WERI-Rb-1 (cell line): ENCODE data around the gene MATN3.

Source experiments
- DNase-seq: peaks from one replicate; pipeline ENCODE4 v3.0.0-alpha.2; 2020
- H3K27ac ChIP-seq: fragments of 250-450 bp; sonication (Bioruptor Pico); 2 replicates; pipeline ENCODE4 v1.5.1; 2020; ENCODE audit warnings: mild to moderate bottlenecking, moderate library complexity
- H3K27me3 ChIP-seq: fragments of 250-450 bp; sonication (Bioruptor Pico); 2 replicates; pipeline ENCODE4 v1.5.1; 2021; ENCODE audit warnings: mild to moderate bottlenecking, low read depth, moderate library complexity; ENCODE audit not compliant: insufficient read depth, severe bottlenecking
- H3K36me3 ChIP-seq: fragments of 250-450 bp; sonication (Bioruptor Pico); 2 replicates; pipeline ENCODE4 v1.5.1; 2020; ENCODE audit warnings: mild to moderate bottlenecking, moderate library complexity
- H3K4me3 ChIP-seq: 2 replicates; pipeline ENCODE4 v1.5.1; 2011; ENCODE audit warnings: low read depth, mild to moderate bottlenecking, control low read depth, low read length
- H3K9me3 ChIP-seq: fragments of 250-450 bp; sonication (Bioruptor Pico); 2 replicates; pipeline ENCODE4 v1.5.1; 2021; ENCODE audit warnings: mild to moderate bottlenecking, moderate library complexity; ENCODE audit not compliant: severe bottlenecking
- CTCF ChIP-seq: IDR thresholded peaks from 2 replicates; pipeline ENCODE4 v1.5.1; 2011; ENCODE audit warnings: low read depth, mild to moderate bottlenecking, control low read depth, inconsistent platforms, low read length

The MATN3 gene

DNA sequence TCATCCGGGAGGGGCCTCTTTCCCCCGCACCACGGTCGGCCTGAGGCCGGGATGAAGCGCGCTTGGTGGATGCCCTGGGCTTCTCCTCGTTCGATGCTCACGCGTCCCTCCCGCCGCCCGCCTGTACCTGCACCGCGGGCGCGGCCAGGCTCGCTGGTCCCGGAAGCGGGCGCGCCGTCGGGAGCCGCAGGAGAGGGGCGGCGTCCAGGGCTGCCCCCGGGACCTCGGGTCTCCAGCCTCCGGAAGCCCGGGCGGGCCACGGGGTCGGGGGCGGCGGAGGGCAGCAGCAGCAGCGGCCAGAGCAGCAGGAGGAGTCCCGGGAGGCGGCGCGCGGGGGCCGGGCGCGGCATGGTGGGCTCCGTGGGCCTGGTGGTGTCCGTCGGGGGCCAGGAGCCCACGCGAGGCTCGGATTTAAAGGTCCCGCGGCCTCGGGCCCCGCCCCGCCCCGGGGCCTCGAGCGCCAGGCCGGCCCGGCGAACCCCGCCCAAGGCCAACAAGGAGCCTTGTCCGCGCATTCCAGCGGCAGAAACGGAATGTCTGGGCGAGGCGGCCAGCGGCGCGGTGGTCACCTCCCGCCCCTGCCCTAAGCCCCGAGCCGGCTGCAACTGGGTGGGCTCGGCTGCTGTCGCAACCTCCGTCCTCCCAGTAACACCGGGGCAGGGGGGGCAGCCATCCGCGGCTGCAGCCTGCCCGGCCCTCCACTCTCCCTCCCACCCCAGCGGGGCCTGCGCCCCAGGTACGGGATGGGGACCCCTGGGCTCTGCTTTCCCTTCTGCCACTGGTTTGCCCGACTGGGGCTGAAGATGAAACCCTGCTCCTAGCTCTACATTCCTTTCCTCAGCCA lies at the start of gene MATN3:
Gene MATN3 (minus strand): TSS at position 387 of the 844 bp plus-strand sequence. CDS start 37 bp downstream, at position 350.
- Histone ChIP-seq H3K36me3 (no peaks in the 10 kb centered on the region), H3K27ac (no peak within 1 kb of the TSS), H3K9me3 (peaks cover 2% of the 10 kb centered on the region), H3K27me3 (peaks cover 11% of the 10 kb centered on the region), H3K4me3 (peak within 1 kb of the TSS; percentile 57)
- DNase-seq: peak; percentile 33
- no peak for TF ChIP-seq CTCF

GRCh38 chr2:20061940-20062339 lies 49.5 kb upstream of the MATN3 start:
- no peak for TF ChIP-seq CTCF
- no peaks in the 10 kb centered on the region for H3K27me3 ChIP-seq
- no peak overlapping the region for H3K27ac ChIP-seq
- no peaks in the 10 kb centered on the region for H3K36me3 ChIP-seq
- no peaks in the 10 kb centered on the region for H3K9me3 ChIP-seq
- DNase-seq: no peak
- H3K4me3 ChIP-seq: no peak overlapping the region

DNA sequence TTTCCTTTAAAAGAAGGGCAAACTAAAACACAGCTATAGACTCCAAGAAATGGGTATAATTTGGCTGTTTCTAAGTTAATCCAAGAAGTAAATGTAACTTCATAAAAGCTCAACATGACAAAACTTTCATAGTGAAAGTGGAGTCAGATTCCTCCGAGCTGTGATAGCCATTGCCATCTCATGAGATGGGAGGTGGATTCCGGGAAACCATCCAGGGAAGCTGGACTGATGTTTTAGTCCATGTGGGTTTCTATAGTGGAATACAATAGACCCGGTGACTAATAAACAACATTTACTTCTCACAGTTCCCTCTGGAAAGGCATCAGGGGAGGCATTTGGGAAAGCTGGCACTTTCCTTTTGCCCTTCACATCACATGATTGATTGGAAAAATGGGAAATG lies 49.0 kb upstream of the MATN3 start:
- Histone ChIP-seq H3K36me3 (no peaks in the 10 kb centered on the region), H3K9me3 (no peaks in the 10 kb centered on the region), H3K4me3 (no peak overlapping the region), H3K27ac (no peak overlapping the region), H3K27me3 (no peaks in the 10 kb centered on the region)
- DNase-seq: no peak
- TF ChIP-seq CTCF: no peak

GRCh38 chr2:20060106-20060505 lies 47.6 kb upstream of the MATN3 start:
- TF ChIP-seq CTCF: no peak
- Histone ChIP-seq H3K36me3 (no peaks in the 10 kb centered on the region), H3K27ac (no peak overlapping the region)

DNA sequence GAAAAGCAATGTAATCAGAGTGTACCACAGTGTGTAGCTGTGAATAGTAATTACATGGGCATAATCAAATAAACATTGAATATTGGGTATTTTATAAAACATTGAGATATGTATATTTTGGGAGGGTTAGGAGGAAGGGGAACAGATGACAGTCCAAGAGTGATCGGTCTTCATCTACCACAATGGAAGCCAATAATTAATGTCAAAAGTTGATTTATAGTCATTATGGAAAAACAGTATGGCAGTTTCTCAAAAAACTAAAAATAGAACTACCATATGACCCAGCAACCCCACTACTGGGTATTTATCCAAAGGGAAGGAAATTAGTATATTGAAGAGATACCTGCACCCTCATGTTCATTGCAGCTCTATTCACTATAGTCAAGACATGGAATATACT lies 44.8 kb upstream of the MATN3 start:
- Histone ChIP-seq H3K27ac (no peak overlapping the region), H3K36me3 (no peaks in the 10 kb centered on the region)
- DNase-seq: no peak

More at GRCh38 chr2:20060106-20060505, 47.6 kb upstream of the MATN3 start:
- Histone ChIP-seq H3K9me3 (no peaks in the 10 kb centered on the region), H3K27me3 (no peaks in the 10 kb centered on the region), H3K4me3 (no peak overlapping the region)
- no peak for DNase-seq

More for the DNA sequence above, 44.8 kb upstream of the MATN3 start:
- Histone ChIP-seq H3K9me3 (no peaks in the 10 kb centered on the region), H3K27me3 (no peaks in the 10 kb centered on the region), H3K4me3 (no peak overlapping the region)
- TF ChIP-seq CTCF: no peak
